ENCODE data around the gene SORL1.
"Not testable (repeated sequence)": the region's sequence is repeated elsewhere in the genome, so short reads cannot be mapped to it uniquely, and the experiment has no call there.

SORL1 gene

DNA sequence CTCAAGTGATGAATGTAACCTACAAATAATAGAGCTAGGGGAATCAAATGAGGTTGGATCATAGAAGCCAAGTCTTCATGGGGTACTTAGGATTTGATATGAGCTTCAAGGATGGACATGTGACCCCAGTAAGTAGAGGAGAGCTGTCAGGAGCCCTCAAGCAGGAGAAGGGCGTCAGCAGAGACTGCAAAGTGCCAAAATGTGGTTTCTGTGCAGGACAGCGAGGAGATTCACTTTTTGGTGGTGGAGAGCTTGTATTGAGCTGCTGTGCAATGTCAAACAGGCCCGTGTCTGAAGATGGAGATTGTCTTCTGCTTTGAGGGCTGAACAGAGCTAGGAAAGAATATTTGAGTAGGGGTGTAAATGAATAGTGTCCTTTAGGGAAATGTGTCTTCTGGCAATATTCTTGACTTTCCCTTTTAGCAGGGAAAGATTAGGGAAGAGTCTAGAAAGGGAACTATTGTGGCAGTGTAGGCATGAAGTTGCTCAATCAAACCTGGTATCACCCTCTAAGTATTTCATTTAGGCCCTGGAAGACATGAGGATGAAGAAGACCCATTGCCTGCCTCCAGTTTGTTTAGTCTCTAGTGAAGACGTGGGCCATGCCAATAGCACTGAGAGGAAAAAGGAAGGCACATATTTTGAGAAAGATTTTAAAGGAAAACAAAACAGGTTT, 31.8 kb downstream of the SORL1 start:
- DNase-seq (ENCODE audit: insufficient read length, low spot score) (no peak), FAIRE-seq (no peak)
- no peak for TF ChIP-seq POLR2A (IDR thresholded peaks at IDR 0.05; ENCODE audit: low read depth, low read length)

DNA sequence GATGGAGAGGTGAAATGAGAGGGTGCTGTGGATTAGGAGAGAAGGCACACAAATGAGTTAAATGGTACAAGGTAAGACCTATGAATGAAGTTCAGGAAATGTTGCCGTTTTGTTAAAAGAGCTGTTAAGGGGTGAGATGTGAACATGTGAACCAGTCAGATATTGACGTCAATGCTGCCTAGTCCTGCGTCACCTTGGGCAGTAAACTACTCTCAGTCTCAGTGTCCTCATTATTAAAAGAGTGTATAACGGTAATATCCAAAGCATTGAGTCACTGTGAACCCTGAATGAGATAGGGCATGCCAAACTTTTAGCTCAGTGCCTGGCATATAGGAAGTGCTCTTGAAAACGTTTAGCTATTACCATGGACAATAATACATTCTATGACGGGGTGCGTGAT, 33.1 kb downstream of the SORL1 start:
- DNase-seq (ENCODE audit: insufficient read length, low spot score) (no peak), FAIRE-seq (no peak)
- TF ChIP-seq POLR2A (IDR thresholded peaks at IDR 0.05; ENCODE audit: low read depth, low read length): no peak

DNA sequence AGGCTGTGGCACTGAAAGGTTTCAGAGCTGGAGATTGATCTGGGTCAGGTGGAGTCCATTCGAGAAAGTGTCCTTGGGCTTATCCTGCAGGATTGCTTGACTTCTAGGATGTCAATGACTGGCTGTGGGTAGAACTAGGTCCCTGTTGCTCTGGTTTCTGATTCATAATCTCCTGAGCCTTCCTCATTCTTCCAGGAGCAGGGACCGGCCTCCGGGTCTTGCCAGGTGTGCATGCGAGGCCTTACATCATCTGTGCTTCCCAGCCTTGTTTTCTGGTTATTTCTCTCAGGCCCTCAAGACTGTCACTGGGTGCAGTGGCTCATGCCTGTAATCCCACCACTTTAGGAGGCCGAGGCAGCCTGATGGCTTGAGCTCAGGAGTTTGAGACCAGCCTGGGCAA, 33.9 kb downstream of the SORL1 start:
- DNase-seq (ENCODE audit: insufficient read length, low spot score) (no peak), FAIRE-seq (no peak)
- no peak for TF ChIP-seq POLR2A (IDR thresholded peaks at IDR 0.05; ENCODE audit: low read depth, low read length)

DNA sequence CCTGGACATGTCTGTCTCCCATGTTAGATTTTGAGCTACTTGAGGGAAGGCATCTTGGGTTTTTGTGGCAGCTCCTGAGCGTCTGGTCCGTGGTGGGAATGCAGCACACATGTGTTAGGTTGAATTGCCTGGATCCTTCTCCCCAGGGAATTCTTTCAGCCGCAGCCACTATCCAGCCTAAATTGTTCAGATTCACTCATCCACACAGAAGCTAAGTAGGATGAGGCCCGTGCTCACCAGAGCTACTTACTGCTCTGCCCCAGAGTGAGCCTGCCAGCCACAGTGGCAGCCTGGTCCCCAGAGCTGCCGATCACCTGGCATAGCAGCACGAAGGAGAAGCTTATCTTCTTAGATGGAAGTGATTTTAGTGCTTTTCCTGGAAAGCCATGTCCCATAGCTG, 35.1 kb downstream of the SORL1 start:
- DNase-seq (ENCODE audit: insufficient read length, low spot score) (no peak), FAIRE-seq (no peak)
- TF ChIP-seq POLR2A (IDR thresholded peaks at IDR 0.05; ENCODE audit: low read depth, low read length): no peak

DNA sequence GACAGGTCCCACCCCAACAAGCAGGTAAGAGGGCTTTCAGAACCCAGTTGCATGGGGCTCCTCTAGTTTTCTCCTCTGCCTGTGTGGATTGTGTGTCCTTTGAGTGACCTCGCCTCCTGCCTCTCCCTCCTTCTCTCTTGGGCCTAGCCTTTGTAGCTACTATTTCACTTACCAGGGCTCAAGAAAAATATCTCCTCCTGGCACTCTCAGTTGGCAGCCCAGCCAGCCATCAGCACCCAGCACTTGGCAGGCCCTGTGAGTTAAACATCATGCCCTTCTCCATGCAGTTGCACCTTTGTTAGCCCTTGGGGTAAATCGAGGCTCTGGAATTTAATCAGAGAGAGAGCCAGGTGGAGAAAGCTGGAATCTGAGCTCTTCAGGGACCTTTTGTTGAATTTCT, 36.1 kb downstream of the SORL1 start:
- TF ChIP-seq POLR2A (IDR thresholded peaks at IDR 0.05; ENCODE audit: low read depth, low read length): no peak
- no peak for FAIRE-seq
- no peak for DNase-seq (ENCODE audit: insufficient read length, low spot score)

DNA sequence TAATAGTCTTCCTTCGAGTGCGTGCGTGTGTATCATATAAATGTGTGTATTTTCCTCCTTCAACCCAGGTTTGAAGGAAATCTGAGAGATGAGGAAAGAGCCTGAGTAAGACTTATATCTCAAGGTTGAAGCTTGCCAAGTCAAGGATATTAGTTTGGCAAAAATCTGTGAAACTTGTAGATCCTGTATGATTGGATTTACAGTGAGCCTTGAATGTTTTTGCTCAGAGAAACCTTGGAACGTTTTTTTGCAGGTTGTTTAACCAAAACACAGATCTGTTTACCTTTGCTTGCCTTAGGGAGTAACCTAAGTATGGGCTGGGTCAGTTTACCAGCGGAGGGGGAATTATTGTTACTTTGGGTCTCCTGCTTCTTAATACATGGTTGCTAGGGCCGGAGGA, 36.5 kb downstream of the SORL1 start:
- FAIRE-seq (no peak), DNase-seq (ENCODE audit: insufficient read length, low spot score) (no peak)
- no peak for TF ChIP-seq POLR2A (IDR thresholded peaks at IDR 0.05; ENCODE audit: low read depth, low read length)

DNA sequence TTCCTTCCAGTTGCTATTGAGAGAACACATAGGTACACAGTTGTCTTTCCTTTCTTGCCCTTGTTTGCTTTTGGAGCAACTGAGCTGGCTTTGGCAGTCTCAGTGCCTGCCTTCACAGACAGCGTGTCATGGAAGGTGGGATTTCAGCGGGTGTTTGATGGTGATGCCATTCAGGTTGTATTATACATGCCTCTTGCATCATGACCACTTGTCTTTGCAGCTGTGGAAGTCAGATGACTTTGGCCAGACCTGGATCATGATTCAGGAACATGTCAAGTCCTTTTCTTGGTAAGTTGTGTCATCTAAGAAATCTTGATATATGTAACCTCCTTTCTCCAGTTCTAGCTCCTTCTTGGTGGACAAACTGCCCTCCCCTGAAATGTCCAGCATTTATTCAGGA, 37.7 kb downstream of the SORL1 start:
- no peak for FAIRE-seq
- TF ChIP-seq POLR2A (IDR thresholded peaks at IDR 0.05; ENCODE audit: low read depth, low read length): no peak

DNA sequence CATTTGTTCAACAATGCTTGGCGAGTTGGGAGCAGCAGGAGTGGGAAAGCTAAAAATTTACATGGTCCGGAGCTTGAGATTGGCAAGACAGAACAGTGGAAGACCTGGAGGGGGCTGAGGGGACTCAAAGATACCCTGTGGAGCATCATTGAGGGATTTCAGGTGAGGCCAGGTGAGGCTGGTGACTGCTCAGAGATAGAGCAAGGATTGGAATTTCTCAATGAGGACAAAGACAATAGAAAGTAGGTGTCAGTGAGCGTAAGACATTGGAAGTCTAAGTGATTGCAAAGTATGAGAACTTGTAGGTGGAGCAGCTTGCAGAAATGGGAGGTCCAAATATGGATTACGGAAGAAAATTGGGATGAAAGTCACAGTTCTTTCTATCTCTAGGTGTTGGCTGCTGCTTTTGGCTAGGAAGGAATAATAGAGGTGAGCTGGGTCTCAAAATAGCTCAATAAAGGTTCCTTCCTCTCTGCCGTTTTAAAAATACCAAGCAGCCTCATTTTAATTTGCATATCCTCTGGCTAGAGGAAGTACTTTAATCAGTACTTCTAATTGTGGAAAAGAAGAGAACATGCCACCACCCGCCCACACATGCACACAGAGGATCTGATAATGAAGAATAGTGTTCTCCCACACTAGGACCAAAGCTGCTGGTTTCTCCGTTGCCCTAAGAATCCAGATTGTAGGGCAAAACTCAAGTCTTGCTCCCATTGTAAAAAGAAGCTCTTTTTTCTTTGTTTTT, 42.4 kb downstream of the SORL1 start:
- DNase-seq (ENCODE audit: insufficient read length, low spot score) (no peak), FAIRE-seq (no peak)
- no peak for TF ChIP-seq POLR2A (IDR thresholded peaks at IDR 0.05; ENCODE audit: low read depth, low read length)

More for the DNA sequence above, 37.7 kb downstream of the SORL1 start:
- no peak for DNase-seq (ENCODE audit: insufficient read length, low spot score)

DNA sequence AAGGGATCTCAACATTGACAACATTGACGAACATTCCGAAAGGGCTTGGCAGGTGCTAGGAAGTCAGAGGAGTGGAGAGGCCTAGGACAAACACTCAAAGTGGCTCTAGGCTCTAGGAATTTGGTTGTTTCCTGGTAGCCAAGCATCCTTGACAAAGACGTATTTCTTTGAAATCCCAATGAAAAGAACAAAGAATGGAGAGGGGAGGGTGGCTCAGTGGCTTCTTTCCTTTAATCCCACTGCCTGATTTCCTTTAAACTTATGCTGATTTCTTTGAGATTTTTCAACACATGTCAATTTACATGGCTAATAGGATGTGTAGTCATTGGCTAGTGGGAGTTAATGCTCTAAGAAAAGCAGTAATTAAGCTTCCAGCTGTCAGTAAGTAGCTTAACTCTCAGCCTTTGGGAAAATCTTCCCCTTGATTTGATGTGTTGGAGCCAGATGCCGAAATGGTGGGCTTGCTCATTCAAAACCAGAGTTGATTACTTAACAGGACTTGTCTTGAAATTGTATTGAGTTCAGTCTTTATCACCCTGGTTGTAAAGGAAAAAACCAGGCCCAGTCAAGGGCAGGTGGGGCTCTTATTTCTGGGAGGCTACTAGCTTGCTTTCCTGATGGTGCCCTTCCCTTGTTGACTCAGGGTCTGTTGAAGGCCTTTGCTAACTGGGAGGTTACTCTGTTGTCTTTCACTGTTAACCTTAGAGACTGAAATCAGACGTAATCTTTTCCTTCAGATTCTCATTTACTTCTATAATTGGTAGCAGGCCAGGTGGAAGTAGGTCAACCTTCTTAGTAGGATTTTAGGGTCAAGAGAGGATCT, 45.3 kb downstream of the SORL1 start:
- DNase-seq (ENCODE audit: insufficient read length, low spot score) (no peak), FAIRE-seq (no peak)
- no peak for TF ChIP-seq POLR2A (IDR thresholded peaks at IDR 0.05; ENCODE audit: low read depth, low read length)

DNA sequence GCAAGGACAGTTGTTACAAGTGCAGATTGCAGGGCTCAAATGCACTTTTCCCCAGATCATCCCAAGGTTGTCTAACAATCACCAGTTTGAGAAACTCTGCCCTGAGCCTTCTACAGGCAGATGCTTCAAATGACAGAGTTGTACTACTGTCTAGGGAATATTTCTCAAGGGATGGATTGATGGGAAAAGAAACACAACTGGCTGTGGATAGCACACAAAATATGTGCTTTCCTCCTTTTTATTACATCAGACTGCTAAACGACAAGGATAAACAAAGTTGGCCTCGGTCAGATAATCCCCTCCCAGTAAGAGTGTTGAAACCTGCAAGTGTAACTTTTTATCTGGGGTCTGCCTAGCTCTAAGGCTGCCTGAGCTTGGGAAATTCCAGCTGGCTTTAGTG, 47.3 kb downstream of the SORL1 start:
- FAIRE-seq (no peak), DNase-seq (ENCODE audit: insufficient read length, low spot score) (no peak)
- no peak for TF ChIP-seq POLR2A (IDR thresholded peaks at IDR 0.05; ENCODE audit: low read depth, low read length)

DNA sequence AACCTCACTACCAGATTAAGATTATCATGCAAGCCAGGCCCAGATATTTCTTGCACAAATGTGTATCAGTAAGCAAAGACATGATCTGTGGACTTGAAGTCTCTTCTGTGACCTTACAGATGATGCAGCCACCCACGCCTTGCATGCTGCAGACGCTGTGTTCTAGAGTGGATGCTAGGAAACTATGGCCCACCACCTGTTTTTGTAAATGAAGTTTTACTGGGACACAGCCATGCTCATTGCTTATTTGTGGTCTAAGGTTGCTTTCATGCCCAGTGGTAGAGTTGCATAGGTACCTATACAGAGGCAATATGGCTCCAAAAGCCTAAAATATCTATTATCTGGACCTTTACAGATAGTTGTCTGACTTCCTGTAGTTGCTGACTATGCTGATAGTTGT, 48.2 kb downstream of the SORL1 start:
- no peak for TF ChIP-seq POLR2A (IDR thresholded peaks at IDR 0.05; ENCODE audit: low read depth, low read length)
- FAIRE-seq: no peak

DNA sequence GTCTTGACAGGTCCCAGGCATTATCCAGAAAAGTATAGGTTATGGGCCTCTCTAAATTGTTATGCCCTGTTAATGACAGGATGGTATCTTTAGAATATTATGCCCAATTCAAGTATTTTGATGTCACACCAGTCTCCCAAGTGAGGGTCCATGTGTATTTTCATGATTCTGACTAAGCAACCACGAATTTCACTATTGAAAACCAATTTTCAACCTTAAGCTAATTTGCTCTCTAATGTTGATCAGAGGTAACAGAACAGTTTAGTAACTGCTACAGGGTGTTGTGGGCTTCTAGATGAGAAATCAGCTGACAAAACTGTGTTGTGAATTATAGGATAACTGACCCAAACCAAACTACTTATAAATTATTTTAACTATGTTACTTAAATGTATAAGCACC, 48.6 kb downstream of the SORL1 start:
- no peak for FAIRE-seq
- DNase-seq (ENCODE audit: insufficient read length, low spot score): no peak
- no peak for TF ChIP-seq POLR2A (IDR thresholded peaks at IDR 0.05; ENCODE audit: low read depth, low read length)

More for the DNA sequence above, 48.2 kb downstream of the SORL1 start:
- no peak for DNase-seq (ENCODE audit: insufficient read length, low spot score)

DNA sequence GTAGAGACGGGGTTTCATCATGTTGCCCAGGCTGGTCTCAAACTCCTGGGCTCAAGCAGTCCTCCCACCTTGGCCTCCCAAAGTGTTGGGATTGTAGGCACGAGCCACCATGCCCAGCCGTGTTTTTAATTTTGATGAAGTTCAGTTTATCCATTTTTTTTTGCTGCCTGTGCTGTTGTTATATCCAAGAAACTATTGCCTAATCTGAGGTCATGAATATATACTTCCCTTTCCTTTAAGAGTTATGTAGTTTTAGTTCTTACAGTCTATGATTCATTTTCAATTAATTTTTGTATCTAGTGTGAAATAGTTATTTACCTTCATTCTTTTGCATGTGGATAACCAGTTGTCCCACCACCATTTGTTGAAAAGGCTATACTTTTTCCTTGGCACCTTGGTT, 50.9 kb downstream of the SORL1 start:
- DNase-seq (ENCODE audit: insufficient read length, low spot score) (no peak), FAIRE-seq (no peak)
- no peak for TF ChIP-seq POLR2A (IDR thresholded peaks at IDR 0.05; ENCODE audit: low read depth, low read length)

DNA sequence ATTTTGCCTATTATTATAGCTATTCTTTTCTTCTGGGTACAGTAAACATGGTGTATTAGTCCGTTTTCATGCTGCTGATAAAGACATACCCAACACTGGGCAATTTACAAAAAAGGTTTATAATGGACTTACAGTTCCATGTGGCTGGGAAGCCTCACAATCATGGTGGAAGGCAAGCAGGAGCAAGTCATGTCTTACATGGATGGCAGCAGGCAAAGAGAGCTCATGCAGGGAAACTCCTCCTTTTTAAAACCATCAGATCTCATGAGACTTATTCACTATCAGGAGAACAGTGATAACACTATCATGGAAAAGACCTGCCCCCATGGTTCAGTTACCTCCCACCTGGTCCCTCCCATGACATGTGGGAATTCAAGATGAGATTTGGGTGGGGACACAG, 54.1 kb downstream of the SORL1 start:
- not testable (repeated sequence) for FAIRE-seq; DNase-seq (ENCODE audit: insufficient read length, low spot score)
